HepG2 (cell line): ENCODE data around the gene RAB11FIP5. TPM values are rescaled to one million over a fixed set of nuclear protein-coding genes. Genes with fewer than 3 reads are reported as not detected.
A peak's percentile ranks its signal among the peaks of the same experiment; 100 is the strongest.

ENCODE experiments used
- ELF4 ChIP-seq: sonication (generic); formaldehyde crosslinking; IDR thresholded peaks from 2 replicates; pipeline ENCODE4 v1.5.0; 2020; ENCODE audit warnings: missing genetic modification reagents, mild to moderate bottlenecking, moderate library complexity, borderline replicate concordance
- KDM6A ChIP-seq: IDR thresholded peaks from 2 replicates; pipeline ENCODE4 v1.6.1; 2016; ENCODE audit warnings: low read depth
- LRRFIP1 ChIP-seq: sonication (generic); formaldehyde crosslinking; conservative IDR thresholded peaks from 2 replicates; pipeline ENCODE4 v1.4.0; 2020; ENCODE audit warnings: missing genetic modification reagents
- MTF2 ChIP-seq: sonication (generic); formaldehyde crosslinking; IDR thresholded peaks from 2 replicates; pipeline ENCODE4 v1.5.0; 2020; ENCODE audit warnings: missing genetic modification reagents, borderline replicate concordance
- NR1H2 ChIP-seq: sonication (generic); formaldehyde crosslinking; IDR thresholded peaks from 2 replicates; pipeline ENCODE4 v1.8.1; 2022; ENCODE audit warnings: low read depth, missing genetic modification reagents, borderline replicate concordance
- PLSCR1 ChIP-seq: sonication (generic); formaldehyde crosslinking; IDR thresholded peaks from 2 replicates; pipeline ENCODE4 v1.5.0; 2020; ENCODE audit warnings: missing genetic modification reagents, mild to moderate bottlenecking, borderline replicate concordance
- RFX5 ChIP-seq: IDR thresholded peaks from 2 replicates; pipeline ENCODE4 v1.6.1; 2011; ENCODE audit warnings: low read depth, low read length, improper control_type of control experiment
- ZNF205 ChIP-seq: IDR thresholded peaks from 2 replicates; pipeline ENCODE4 v1.6.1; 2018; ENCODE audit warnings: missing biosample characterization, missing genetic modification reagents
- ZNF224 ChIP-seq: sonication (generic); formaldehyde crosslinking; IDR thresholded peaks from 2 replicates; pipeline ENCODE4 v1.5.0; 2020; ENCODE audit warnings: mild to moderate bottlenecking, missing genetic modification reagents
- ZNF275 ChIP-seq: sonication (generic); formaldehyde crosslinking; IDR thresholded peaks from 2 replicates; pipeline ENCODE4 v1.8.0; 2022; ENCODE audit warnings: missing genetic modification reagents, mild to moderate bottlenecking, inconsistent platforms, borderline replicate concordance
- ZNF329 ChIP-seq: sonication (generic); formaldehyde crosslinking; IDR thresholded peaks from 2 replicates; pipeline ENCODE4 v1.9.0; 2021; ENCODE audit warnings: low read depth, mild to moderate bottlenecking, missing genetic modification reagents
- ZNF337 ChIP-seq: sonication (generic); formaldehyde crosslinking; IDR thresholded peaks from 2 replicates; pipeline ENCODE4 v1.5.1; 2020; ENCODE audit warnings: missing genetic modification reagents, low read depth, mild to moderate bottlenecking, borderline replicate concordance
- ZNF430 ChIP-seq: sonication (generic); formaldehyde crosslinking; IDR thresholded peaks from 2 replicates; pipeline ENCODE4 v1.9.0; 2021; ENCODE audit warnings: mild to moderate bottlenecking, missing genetic modification reagents
- ZNF713 ChIP-seq: sonication (generic); formaldehyde crosslinking; IDR thresholded peaks from 2 replicates; pipeline ENCODE4 v1.4.0; 2020; ENCODE audit warnings: mild to moderate bottlenecking, missing genetic modification reagents
- polyA plus RNA-seq, 8 experiments: library from polyadenylated mRNA; depleted of rRNA in 3 of 8; stranded (reverse) in 7 of 8; unstranded in 1 of 8; fragments of >200 nt; fragmentation: Illumina TruSeq in 4 of 8; extraction: Trizol in 4 of 8; gene quantifications; 2 replicates each; pipeline versions ENCODE4 v1.2.1 to v1.2.3, GENCODE V29; 2011 to 2016; ENCODE audit warnings: low read depth in 4 of 8, missing spikeins in 1 of 8, mixed read lengths in 1 of 8; ENCODE audit not compliant: insufficient read depth in 1 of 8
- total RNA-seq, 5 experiments: library from RNA; depleted of rRNA; stranded (reverse); fragments of >200 nt; fragmentation: Illumina TruSeq; extraction: Trizol; gene quantifications; 2 replicates each; pipeline ENCODE4 v1.2.3, GENCODE V29; 2016; ENCODE audit warnings: low read depth in 1 of 5
- TF ChIP-seq, protein P1 (sequence below): sonication (generic); formaldehyde crosslinking; IDR thresholded peaks from 2 replicates; pipeline ENCODE4 v1.8.0; 2022; ENCODE audit warnings: mild to moderate bottlenecking, missing genetic modification reagents, borderline replicate concordance
- TF ChIP-seq, protein P2 (sequence below): sonication (generic); formaldehyde crosslinking; IDR thresholded peaks from 2 replicates; pipeline ENCODE4 v1.4.0; 2020; ENCODE audit warnings: missing genetic modification reagents, mild to moderate bottlenecking, borderline replicate concordance
- TF ChIP-seq, protein P3 (sequence below): sonication (generic); formaldehyde crosslinking; IDR thresholded peaks from 2 replicates; pipeline ENCODE4 v1.4.0; 2020; ENCODE audit warnings: missing genetic modification reagents
- TF ChIP-seq, protein P4 (sequence below): sonication (generic); formaldehyde crosslinking; IDR thresholded peaks from 2 replicates; pipeline ENCODE4 v1.5.0; 2020; ENCODE audit warnings: missing genetic modification reagents

The RAB11FIP5 gene
- total and polyA plus RNA-seq, 2 of the 13 experiments (the other 11 are each of a cell fraction or from before 2014, with no cell fraction given), result 9.4 to 22.9 TPM

DNA sequence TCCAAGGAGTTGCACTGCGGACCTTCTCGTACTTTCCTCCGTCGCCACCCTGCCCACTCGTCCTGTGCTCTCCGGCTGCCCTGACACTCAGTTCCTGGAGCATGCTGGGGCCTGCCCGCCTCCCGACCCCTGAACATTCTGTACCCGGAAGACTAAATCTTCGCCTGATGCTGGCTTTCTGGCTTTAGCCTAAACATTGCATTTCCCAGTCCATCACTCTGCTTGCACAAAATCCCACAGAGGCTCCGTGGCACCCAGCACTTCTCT lies 40.7 kb downstream of the RAB11FIP5 start (continued):
- TF ChIP-seq RFX5, result no peak
- TF ChIP-seq ZNF430 (CRISPR knock-in tag), result no peak
- no peak for TF ChIP-seq PLSCR1
- no peak for TF ChIP-seq ZNF337
- no peak for TF ChIP-seq MTF2
- TF ChIP-seq, protein P1, sequence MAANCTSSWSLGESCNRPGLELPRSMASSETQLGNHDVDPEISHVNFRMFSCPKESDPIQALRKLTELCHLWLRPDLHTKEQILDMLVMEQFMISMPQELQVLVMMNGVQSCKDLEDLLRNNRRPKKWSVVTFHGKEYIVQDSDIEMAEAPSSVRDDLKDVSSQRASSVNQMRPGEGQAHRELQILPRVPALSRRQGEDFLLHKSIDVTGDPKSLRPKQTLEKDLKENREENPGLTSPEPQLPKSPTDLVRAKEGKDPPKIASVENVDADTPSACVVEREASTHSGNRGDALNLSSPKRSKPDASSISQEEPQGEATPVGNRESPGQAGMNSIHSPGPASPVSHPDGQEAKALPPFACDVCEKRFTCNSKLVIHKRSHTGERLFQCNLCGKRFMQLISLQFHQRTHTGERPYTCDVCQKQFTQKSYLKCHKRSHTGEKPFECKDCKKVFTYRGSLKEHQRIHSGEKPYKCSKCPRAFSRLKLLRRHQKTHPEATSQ, result no peak
- TF ChIP-seq NR1H2 (CRISPR knock-in tag), result peak; percentile 37; the same call in 1 of the 2 replicates
- 0 out of 2 replicates have a peak, but pooled peaks have one; percentile 46 for TF ChIP-seq ELF4 (CRISPR knock-in tag)
- no peak for TF ChIP-seq ZNF224 (CRISPR knock-in tag)
- TF ChIP-seq, protein P2, sequence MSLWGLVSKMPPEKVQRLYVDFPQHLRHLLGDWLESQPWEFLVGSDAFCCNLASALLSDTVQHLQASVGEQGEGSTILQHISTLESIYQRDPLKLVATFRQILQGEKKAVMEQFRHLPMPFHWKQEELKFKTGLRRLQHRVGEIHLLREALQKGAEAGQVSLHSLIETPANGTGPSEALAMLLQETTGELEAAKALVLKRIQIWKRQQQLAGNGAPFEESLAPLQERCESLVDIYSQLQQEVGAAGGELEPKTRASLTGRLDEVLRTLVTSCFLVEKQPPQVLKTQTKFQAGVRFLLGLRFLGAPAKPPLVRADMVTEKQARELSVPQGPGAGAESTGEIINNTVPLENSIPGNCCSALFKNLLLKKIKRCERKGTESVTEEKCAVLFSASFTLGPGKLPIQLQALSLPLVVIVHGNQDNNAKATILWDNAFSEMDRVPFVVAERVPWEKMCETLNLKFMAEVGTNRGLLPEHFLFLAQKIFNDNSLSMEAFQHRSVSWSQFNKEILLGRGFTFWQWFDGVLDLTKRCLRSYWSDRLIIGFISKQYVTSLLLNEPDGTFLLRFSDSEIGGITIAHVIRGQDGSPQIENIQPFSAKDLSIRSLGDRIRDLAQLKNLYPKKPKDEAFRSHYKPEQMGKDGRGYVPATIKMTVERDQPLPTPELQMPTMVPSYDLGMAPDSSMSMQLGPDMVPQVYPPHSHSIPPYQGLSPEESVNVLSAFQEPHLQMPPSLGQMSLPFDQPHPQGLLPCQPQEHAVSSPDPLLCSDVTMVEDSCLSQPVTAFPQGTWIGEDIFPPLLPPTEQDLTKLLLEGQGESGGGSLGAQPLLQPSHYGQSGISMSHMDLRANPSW (CRISPR knock-in tag), result no peak; the same call in 1 of the 2 replicates
- no peak for TF ChIP-seq ZNF329
- TF ChIP-seq, protein P3, sequence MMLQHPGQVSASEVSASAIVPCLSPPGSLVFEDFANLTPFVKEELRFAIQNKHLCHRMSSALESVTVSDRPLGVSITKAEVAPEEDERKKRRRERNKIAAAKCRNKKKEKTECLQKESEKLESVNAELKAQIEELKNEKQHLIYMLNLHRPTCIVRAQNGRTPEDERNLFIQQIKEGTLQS (CRISPR knock-in tag), result 0 out of 2 replicates have a peak, but pooled peaks have one; percentile 5
- TF ChIP-seq ZNF275, result no peak
- no peak for TF ChIP-seq ZNF205 (CRISPR knock-in tag)
- TF ChIP-seq, protein P4, sequence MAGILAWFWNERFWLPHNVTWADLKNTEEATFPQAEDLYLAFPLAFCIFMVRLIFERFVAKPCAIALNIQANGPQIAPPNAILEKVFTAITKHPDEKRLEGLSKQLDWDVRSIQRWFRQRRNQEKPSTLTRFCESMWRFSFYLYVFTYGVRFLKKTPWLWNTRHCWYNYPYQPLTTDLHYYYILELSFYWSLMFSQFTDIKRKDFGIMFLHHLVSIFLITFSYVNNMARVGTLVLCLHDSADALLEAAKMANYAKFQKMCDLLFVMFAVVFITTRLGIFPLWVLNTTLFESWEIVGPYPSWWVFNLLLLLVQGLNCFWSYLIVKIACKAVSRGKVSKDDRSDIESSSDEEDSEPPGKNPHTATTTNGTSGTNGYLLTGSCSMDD (CRISPR knock-in tag), result no peak
- TF ChIP-seq ZNF713 (CRISPR knock-in tag), result no peak
- no peak for TF ChIP-seq LRRFIP1 (CRISPR knock-in tag)
- TF ChIP-seq KDM6A (CRISPR knock-in tag), result no peak
